ENCODE measurements around the gene KCNT1. TPM values are rescaled to one million over a fixed set of nuclear protein-coding genes. Genes with fewer than 3 reads are reported as not detected.

KCNT1 gene
- total RNA-seq, 1 donor, result not detected

- H2AFZ ChIP-seq (ENCODE audit: low read length), result no peak overlapping the region
- no peak overlapping the region for H3K27ac ChIP-seq (ENCODE audit: low read depth, low read length)
- H3K4me3 ChIP-seq (ENCODE audit: insufficient read depth, low read length), result no peak overlapping the region
- H3K36me3 ChIP-seq (ENCODE audit: insufficient read depth, low read length), result no peaks in the 10 kb centered on the region
- H3K27me3 ChIP-seq (ENCODE audit: insufficient read depth, low read length), result peaks cover 7% of the 10 kb centered on the region
- no peaks in the 10 kb centered on the region for H3K79me2 ChIP-seq (ENCODE audit: insufficient read depth, low read length)
- no peak overlapping the region for H3K4me2 ChIP-seq (ENCODE audit: insufficient read depth, low read length)
- no peaks in the 10 kb centered on the region for H3K4me1 ChIP-seq (ENCODE audit: insufficient read depth, low read length)
- no peaks in the 10 kb centered on the region for H3K9me3 ChIP-seq (ENCODE audit: low read depth, low read length)
- no peak for TF ChIP-seq CTCF (IDR thresholded peaks at IDR 0.05; ENCODE audit: extremely low read depth, low read depth, low read length)
- DNase-seq (ENCODE audit: insufficient read length, low spot score, missing footprints), result no peak
- H4K20me1 ChIP-seq (ENCODE audit: insufficient read depth, low read length), result no peaks in the 10 kb centered on the region
Measured at GRCh38 chr9:135724186-135724787, 22.3 kb downstream of the KCNT1 start.

GRCh38 chr9:135726138-135726853, 24.3 kb downstream of the KCNT1 start:
- Histone ChIP-seq H3K9me3 (ENCODE audit: low read depth, low read length) (no peaks in the 10 kb centered on the region), H3K4me3 (ENCODE audit: insufficient read depth, low read length) (no peak overlapping the region), H3K36me3 (ENCODE audit: insufficient read depth, low read length) (no peaks in the 10 kb centered on the region), H4K20me1 (ENCODE audit: insufficient read depth, low read length) (no peaks in the 10 kb centered on the region), H3K27me3 (ENCODE audit: insufficient read depth, low read length) (peaks cover 7% of the 10 kb centered on the region), H3K79me2 (ENCODE audit: insufficient read depth, low read length) (no peaks in the 10 kb centered on the region), H3K27ac (ENCODE audit: low read depth, low read length) (no peak overlapping the region), H2AFZ (ENCODE audit: low read length) (no peak overlapping the region), H3K4me1 (ENCODE audit: insufficient read depth, low read length) (no peaks in the 10 kb centered on the region), H3K4me2 (ENCODE audit: insufficient read depth, low read length) (no peak overlapping the region)
- no peak for TF ChIP-seq CTCF (IDR thresholded peaks at IDR 0.05; ENCODE audit: extremely low read depth, low read depth, low read length)
- no peak for DNase-seq (ENCODE audit: insufficient read length, low spot score, missing footprints)

GRCh38 chr9:135727257-135727875, 25.4 kb downstream of the KCNT1 start:
- no peaks in the 10 kb centered on the region for H3K4me1 ChIP-seq (ENCODE audit: insufficient read depth, low read length)
- no peaks in the 10 kb centered on the region for H4K20me1 ChIP-seq (ENCODE audit: insufficient read depth, low read length)
- DNase-seq (ENCODE audit: insufficient read length, low spot score, missing footprints), result no peak
- H3K36me3 ChIP-seq (ENCODE audit: insufficient read depth, low read length), result no peaks in the 10 kb centered on the region
- no peak overlapping the region for H2AFZ ChIP-seq (ENCODE audit: low read length)
- peaks cover 7% of the 10 kb centered on the region for H3K27me3 ChIP-seq (ENCODE audit: insufficient read depth, low read length)
- H3K79me2 ChIP-seq (ENCODE audit: insufficient read depth, low read length), result no peaks in the 10 kb centered on the region
- no peak overlapping the region for H3K27ac ChIP-seq (ENCODE audit: low read depth, low read length)
- no peaks in the 10 kb centered on the region for H3K9me3 ChIP-seq (ENCODE audit: low read depth, low read length)
- no peak for TF ChIP-seq CTCF (IDR thresholded peaks at IDR 0.05; ENCODE audit: extremely low read depth, low read depth, low read length)
- no peak overlapping the region for H3K4me2 ChIP-seq (ENCODE audit: insufficient read depth, low read length)
- no peak overlapping the region for H3K4me3 ChIP-seq (ENCODE audit: insufficient read depth, low read length)

- no peaks in the 10 kb centered on the region for H3K79me2 ChIP-seq (ENCODE audit: insufficient read depth, low read length)
- no peaks in the 10 kb centered on the region for H3K4me1 ChIP-seq (ENCODE audit: insufficient read depth, low read length)
- H3K27me3 ChIP-seq (ENCODE audit: insufficient read depth, low read length), result peaks cover 7% of the 10 kb centered on the region
- no peak overlapping the region for H2AFZ ChIP-seq (ENCODE audit: low read length)
- DNase-seq (ENCODE audit: insufficient read length, low spot score, missing footprints), result no peak
- H3K4me3 ChIP-seq (ENCODE audit: insufficient read depth, low read length), result no peak overlapping the region
- no peak overlapping the region for H3K27ac ChIP-seq (ENCODE audit: low read depth, low read length)
- no peak overlapping the region for H3K4me2 ChIP-seq (ENCODE audit: insufficient read depth, low read length)
- H3K36me3 ChIP-seq (ENCODE audit: insufficient read depth, low read length), result no peaks in the 10 kb centered on the region
- no peaks in the 10 kb centered on the region for H3K9me3 ChIP-seq (ENCODE audit: low read depth, low read length)
- TF ChIP-seq CTCF (IDR thresholded peaks at IDR 0.05; ENCODE audit: extremely low read depth, low read depth, low read length), result no peak
- no peaks in the 10 kb centered on the region for H4K20me1 ChIP-seq (ENCODE audit: insufficient read depth, low read length)
Measured at GRCh38 chr9:135728436-135729110, 26.6 kb downstream of the KCNT1 start.

Measured in osteoblast (primary cell).